GM18507 (cell line): ENCODE results near the gene DMAC2.
"Not testable (repeated sequence)": the region's sequence is repeated elsewhere in the genome, so short reads cannot be mapped to it uniquely, and the experiment has no call there.

Experiments used
- DNase-seq: peaks from one replicate; pipeline ENCODE4 v3.0.0; 2011; ENCODE audit warnings: low read depth; ENCODE audit not compliant: insufficient read length; ENCODE audit errors: extremely low spot score
- FAIRE-seq: peaks from 2 replicates; lab custom pipeline; 2011; peaks lifted over from hg19 to GRCh38; lab: Jason Lieb, UNC

Gene DMAC2

DNA sequence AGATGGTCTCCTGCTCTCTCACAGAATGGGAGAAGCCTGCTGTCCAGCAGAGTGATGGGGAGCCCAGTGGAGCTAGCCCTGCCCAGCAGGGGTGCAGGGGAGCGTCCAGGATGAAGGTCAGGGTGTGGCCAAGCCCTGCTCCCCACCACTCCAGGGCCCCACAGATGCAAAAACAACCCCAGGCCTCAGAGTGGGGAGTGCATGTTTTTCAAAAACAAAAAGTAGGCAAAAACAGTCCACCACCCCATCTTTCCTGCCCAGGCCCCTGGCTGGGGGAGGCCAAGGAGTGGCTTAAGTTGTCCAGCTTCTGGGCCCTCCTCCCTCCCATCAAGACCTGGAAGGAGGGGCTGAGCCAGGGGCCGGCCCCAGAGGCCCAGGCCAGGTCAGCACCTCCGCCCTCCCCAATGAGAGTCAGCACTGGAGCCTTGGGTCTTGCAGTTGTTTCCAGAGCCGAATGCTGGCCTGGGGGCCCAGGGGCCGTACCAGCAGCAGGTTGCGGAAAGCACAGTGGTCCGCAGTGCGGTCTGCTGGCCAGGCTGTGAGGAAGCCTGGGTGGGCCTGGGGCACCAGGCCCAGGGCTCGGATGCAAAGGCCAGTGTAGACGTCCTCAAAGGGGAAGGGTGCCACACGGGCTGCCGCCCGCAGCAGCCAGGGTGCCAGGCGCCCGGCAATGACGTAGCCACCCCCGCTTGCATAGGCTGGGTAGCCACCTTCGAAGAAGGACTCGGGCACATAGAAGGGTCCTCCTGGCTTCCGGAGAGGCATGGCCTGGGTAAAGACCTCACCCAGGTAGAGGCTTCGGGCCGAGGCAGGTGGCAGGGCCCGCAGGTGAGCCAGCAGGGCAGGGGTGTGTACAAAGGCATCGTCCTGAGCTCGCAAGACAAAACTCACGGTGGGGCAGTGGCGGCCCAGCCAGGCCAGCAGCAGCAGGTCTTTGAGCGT lies 14.3 kb downstream of the DMAC2 start:
- FAIRE-seq (no peak), DNase-seq (no peak)

DNA sequence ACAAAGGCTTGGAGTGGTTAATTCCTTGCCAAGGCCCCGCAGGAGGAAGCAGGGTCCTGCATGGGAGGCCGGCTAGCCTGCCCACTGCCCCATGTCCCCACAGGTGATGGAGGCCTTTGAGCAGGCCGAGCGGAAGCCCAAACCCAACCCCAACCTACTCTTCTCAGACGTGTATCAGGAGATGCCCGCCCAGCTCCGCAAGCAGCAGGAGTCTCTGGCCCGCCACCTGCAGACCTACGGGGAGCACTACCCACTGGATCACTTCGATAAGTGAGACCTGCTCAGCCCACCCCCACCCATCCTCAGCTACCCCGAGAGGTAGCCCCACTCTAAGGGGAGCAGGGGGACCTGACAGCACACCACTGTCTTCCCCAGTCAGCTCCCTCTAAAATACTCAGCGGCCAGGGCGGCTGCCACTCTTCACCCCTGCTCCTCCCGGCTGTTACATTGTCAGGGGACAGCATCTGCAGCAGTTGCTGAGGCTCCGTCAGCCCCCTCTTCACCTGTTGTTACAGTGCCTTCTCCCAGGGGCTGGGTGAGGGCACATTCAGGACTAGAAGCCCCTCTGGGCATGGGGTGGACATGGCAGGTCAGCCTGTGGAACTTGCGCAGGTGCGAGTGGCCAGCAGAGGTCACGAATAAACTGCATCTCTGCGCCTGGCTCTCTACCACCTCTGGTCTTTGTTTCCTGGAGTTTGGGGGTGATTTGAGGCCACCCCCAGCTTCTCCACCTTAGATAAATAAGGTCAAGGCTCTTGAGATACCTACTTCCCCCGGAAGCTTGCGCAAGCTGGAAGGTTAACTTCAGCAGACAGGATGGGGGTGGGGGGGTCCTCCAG lies 15.2 kb downstream of the DMAC2 start:
- DNase-seq (no peak), FAIRE-seq (no peak)

GRCh38 chr19:41422955-41423354 lies 16.8 kb downstream of the DMAC2 start:
- no peak for DNase-seq
- no peak for FAIRE-seq

- DNase-seq = no peak
- FAIRE-seq = no peak
These were observed 17.3 kb downstream of the DMAC2 start for GRCh38 chr19:41422456-41422855.

DNA sequence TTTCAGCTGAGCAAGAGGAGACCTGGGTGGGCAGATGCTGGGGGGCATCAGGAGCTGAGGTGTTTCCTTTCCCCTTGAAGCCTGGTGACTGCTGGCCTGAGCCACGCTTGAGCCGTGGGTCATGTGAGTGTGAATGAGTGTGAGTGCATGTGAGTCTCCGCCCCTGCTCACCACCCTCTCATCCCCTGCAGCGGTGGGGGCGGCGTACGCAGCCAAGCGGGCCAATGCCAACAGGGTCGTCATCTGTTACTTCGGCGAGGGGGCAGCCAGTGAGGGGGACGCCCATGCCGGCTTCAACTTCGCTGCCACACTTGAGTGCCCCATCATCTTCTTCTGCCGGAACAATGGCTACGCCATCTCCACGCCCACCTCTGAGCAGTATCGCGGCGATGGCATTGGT lies 17.7 kb downstream of the DMAC2 start:
- no peak for FAIRE-seq
- no peak for DNase-seq

DNA sequence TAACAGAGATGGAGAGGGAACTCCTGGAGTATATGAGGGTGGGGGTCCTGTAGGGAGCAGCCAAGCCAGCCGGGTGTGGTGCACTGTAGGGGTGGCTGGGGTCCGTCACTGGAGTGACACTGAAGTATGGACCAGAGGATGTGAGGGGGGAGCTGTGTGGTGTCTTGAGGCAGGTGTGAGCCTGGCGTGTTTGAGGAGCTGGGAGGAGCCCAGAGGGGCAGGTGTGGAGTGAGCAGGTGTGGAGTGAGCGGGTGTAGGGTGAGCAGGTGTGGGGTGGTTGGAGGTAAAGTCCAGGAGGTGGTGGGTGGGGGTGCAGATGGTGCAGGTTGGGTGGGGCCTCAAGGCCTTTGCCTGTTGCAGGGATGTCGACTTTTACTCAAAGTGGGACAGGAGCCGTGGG lies 18.4 kb downstream of the DMAC2 start:
- no peak for FAIRE-seq

DNA sequence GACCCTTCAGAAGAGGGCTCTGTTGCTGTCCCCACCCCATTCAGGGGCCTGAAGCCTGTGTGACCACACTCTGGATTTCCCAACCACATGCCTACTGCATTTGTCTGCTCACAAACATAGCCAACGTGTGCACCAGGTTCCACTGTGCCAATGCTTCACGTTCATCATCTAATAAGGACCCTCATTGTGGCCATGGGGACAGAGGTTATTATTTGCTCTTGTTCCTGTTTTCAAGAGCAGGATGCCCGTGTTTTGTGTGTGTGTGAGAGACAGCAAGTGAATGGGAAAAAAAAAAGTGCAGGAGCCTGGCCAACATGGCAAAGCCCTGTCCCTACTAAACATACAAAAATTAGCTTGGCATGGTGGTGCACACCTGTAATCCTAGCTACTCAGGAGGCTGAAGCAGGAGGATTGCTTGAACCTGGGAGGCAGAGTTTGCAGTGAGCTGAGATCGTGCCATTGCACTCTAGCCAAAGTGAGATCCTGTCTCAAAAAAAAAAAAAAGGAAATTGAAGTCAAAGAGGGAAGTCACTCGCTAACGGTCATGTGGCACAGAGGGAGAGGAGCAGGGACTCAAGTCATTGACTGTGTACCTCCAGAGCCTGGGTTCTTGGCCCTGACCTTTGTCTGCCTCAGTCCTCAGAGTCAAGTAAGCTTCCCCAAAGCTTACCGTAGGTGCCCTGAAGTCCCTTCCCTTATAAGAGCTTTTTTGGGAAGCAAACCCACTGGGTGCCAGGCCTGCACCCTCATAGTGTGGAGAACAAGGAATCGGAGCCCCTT lies 19.4 kb downstream of the DMAC2 start:
- DNase-seq = no peak

More for the DNA sequence above, 18.4 kb downstream of the DMAC2 start:
- DNase-seq = no peak

DNA sequence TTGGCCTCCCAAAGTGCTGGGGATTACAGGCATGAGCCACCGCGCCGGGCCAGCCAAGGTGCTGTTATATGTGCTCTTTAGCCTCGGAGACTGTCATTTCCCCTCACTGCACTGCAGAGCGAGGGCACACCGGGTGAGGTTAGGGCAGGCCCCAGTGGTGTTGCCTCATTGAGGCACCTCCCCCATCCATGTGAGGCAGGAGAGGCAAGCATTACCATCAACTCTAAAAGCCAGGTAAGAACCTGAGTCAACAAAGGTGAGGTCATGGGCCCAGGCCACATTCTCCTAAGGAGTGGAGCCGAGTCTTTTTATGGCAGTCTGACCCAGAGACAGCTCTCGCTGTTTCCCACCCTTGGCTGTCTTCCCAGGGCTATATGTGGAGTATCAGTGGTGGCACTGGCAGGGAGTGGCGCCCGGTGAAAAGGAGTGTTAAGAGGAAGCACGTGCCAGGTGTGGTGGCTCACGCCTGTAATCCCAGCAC lies 23.5 kb downstream of the DMAC2 start:
- no peak for DNase-seq
- FAIRE-seq = no peak

More for the DNA sequence above, 19.4 kb downstream of the DMAC2 start:
- FAIRE-seq = no peak

DNA sequence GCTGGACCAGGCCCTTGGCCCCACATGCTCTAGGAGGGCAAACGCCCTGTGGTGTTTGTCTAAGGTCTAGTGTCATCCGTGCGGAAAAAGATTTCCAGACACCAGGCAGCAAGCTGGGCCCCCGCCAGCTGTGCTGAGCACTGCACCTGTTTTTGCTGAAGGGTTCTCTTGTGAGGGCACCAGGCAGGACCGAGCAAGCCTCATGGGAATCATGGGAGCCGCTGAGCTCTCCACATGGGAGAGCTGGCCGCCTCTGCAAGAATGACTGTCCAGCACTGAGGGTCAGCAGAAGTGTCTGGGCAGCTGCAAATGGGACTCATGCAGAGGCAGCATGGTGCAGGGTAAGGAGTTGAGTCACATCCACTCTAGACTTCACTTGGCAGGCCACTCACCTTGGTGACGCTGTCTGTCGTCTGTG lies 24.5 kb downstream of the DMAC2 start:
- no peak for DNase-seq
- no peak for FAIRE-seq

DNA sequence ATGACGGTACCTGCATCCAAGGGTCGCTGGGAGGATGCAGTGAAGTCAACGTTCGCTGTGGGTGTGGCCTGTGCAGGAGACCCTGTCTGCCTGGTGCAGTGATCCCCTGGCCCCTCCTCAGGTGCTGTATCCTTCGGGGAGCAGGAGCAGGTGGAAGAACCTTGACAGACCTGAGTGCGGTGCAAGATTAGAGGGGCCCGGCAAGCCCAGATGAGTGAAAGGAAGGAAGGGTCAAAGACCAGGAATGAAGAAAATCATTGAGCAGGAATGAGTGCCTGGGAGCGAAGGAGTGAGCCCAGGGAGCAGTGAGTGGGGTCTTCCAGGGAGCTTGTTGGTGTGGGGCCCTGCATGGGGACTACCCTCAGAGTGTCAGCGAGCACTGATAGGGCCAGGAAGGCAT lies 25.3 kb downstream of the DMAC2 start:
- FAIRE-seq (no peak), DNase-seq (no peak)

GRCh38 chr19:41413947-41414346 lies 25.8 kb downstream of the DMAC2 start:
- DNase-seq (no peak), FAIRE-seq (no peak)

DNA sequence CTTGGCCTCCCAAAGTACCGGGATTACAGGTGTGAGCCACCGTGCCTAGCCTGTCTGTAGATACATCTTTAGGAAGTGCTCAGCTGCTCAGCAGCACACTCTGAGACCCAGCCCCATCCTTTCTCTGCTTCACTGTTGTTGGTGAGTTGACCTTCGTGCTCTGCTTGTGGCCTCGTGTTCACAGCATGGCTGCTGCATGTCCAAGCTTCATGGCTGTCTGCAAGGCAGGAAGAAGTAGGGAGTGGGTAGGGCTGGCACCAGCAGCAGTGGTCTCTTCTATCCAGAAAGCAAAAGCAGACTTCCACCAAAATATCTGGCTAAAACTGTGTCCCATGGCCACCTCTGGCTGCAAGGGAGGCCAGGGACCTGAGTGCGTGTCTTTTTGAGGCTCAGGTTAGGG lies 26.8 kb downstream of the DMAC2 start:
- FAIRE-seq (no peak), DNase-seq (no peak)

DNA sequence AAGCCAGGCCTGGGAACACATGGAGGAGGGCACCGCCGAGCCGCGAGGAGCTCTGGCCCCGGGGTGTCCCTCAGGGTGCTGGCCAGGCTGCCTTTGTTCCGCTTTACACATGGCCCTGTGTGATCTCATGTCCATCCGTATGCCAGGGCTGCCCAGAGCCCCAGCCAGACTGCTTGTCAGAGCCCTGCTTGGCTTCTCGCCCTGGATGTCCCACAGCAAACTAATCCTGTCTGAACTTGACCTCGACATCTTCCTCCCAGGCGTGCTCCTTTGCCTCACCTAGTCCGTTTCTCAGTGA lies 27.8 kb downstream of the DMAC2 start:
- no peak for FAIRE-seq
- DNase-seq = no peak

DNA sequence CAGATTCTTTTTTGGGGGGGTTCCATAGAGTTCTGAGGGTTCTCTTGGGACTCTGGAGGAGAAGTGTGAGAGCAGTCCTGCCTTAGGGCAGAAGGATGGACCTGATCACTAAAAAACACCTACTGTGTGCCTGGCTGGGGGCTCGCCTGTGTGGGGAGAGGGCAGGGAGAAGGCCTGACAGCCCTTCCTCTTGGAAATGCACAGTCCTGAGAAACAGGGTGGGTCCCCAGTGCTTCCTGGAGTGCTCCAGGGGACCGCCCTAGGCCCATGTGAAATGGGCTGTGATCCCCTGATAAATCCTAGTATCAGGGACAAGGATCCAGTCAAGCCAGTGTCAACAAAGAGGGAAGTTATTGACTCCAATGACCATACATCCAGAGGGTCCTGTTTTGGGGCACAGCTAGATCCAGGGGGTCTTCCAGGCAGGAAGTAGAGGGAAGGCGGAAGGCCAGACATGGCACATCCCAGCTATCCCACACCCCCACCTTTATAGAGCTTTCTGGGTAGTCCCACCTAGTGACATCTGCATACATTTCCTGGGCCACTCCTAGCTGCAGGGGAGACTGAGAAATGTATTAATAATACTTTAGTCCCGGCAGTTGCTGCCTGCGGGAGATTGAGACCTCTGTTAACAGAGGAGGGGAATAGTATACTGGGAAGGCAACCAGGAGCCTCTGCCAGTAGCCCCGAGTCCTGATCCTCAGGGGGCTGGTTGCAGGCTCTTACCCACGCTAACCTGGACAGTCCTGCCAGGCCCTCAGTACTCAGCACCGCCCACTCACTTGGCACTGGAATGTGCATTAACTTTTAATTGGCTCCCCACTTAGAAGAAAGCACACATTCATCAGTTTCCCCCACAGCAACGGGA lies 28.4 kb downstream of the DMAC2 start:
- FAIRE-seq (no peak), DNase-seq (no peak)

DNA sequence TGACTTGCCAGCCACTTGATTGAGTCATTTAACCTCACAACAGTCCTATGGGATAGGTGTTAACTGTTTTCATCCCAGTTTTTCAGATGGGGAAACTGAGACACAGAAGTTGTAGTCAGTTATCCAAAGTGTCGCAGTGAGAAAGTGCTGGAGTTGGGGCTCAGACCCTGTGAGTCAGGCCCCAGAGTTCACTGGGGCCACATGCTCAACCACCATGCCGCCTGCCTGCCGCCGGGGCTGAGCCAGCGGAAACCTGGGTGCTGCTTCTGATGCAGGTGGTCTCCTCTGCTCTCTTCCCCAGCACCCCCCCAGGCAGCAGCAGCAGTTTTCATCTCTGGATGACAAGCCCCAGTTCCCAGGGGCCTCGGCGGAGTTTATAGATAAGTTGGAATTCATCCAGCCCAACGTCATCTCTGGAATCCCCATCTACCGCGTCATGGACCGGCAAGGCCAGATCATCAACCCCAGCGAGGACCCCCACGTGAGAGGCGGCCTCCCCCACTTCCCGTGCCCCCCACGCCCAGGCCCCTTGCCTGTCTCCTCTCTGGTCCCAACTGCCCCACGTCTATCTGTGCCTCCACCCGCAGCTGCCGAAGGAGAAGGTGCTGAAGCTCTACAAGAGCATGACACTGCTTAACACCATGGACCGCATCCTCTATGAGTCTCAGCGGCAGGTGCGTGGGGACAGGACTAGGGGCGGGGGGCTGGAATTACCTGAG lies 29.2 kb downstream of the DMAC2 start:
- DNase-seq = no peak
- no peak for FAIRE-seq

- DNase-seq (no peak), FAIRE-seq (peak; percentile 29)
These were observed 30.4 kb downstream of the DMAC2 start for GRCh38 chr19:41409288-41409687.

DNA sequence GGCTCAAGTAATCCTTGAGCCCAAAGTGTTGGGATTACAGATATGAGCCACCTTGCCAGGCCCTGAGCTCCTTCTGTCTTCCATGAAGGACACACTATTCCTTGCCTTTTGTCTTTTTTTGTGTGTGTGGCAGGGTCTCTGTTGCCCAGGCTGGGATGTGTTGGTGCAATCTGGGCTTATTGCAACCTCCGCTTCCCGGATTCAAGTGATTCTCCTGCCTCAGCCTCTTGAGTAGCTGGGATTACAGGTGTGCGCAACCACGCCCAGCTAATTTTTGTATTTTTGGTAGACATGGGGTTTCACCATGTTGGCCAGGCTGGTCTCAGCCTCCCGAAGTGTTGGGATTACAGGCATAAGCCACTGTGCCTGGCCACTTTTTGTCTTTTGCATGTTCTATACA lies 30.9 kb downstream of the DMAC2 start:
- DNase-seq, FAIRE-seq: not testable (repeated sequence)

DNA sequence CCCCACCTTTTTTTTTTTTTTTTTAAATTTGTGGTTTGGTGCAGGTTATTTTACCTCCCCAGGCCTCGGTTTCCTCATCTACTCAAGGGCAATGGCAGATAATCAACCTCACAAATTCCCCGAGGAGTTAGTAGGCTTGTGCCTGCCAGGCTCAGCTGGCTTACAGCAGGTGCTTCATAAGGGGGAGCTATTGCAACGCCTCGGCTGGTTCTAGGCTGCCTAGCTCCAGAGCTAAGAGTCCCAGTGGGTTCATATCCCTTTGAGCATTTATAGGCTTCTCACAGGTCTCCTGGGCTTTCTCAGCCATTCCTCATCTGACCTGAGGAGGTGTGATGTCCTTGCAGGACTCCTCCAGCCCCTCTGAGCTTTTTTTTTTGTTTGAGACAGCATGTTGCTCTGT lies 31.5 kb downstream of the DMAC2 start:
- DNase-seq (no peak), FAIRE-seq (no peak)
